Ectodermal cell (in vitro differentiated cells): Measurements from ENCODE around the gene MXI1.

Experiments used
- H3K27ac ChIP-seq: 2 replicates; pipeline ENCODE4 v1.7.0; 2013; ENCODE audit warnings: mild to moderate bottlenecking, low read depth, low read length; ENCODE audit not compliant: insufficient read depth, poor library complexity, severe bottlenecking
- H3K27me3 ChIP-seq: 2 replicates; pipeline ENCODE4 v1.7.0; 2013; ENCODE audit warnings: mild to moderate bottlenecking, low read length; ENCODE audit not compliant: insufficient read depth, control insufficient read depth, poor library complexity, severe bottlenecking
- H3K36me3 ChIP-seq: one replicate; pipeline ENCODE4 v1.7.0; 2013; ENCODE audit warnings: low read length; ENCODE audit not compliant: control insufficient read depth, insufficient read depth
- H3K4me1 ChIP-seq: one replicate; pipeline ENCODE4 v1.7.0; 2013; ENCODE audit warnings: low read length; ENCODE audit not compliant: control insufficient read depth, insufficient read depth
- H3K4me3 ChIP-seq: 2 replicates; pipeline ENCODE4 v1.7.0; 2013; ENCODE audit warnings: low read depth, low read length, control low read depth; ENCODE audit not compliant: insufficient read depth
- H3K9me3 ChIP-seq: 2 replicates; pipeline ENCODE4 v1.7.0; 2013; ENCODE audit warnings: mild to moderate bottlenecking, low read length, moderate library complexity; ENCODE audit not compliant: control insufficient read depth
- WGBS, 2 experiments: methylation state at CpG; one replicate each; pipeline ENCODE4 v1.1.7; 2013; ENCODE audit warnings: missing lambda C conversion rate in 2 of 2; 5-methylcytosine and 5-hydroxymethylcytosine counted together

MXI1 gene

DNA sequence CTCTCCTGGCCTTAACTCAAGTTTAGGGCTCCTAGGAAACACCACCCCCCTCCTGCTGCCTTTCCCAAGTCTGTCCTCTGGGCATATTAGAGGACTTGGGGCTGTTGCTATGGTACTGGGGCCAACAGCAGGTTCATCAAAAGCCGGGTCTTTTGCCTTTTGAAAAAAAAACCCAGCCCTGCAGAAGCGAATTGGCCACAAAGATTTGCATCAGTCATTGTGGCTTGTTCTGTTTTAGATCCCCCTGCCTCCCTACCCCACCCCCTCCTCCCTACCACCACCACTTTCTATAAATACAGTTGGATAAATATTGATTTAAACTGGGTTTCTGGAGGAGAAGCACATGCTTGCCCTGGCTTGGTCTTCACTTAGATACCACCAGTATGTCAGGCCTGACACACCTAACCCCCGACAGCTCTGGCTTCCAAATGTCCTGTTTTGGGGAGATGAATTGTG is 7.0 kb downstream of the MXI1 start:
- no peak overlapping the region for H3K27ac ChIP-seq
- H3K4me3 ChIP-seq: no peak overlapping the region
- no peaks in the 10 kb centered on the region for H3K4me1 ChIP-seq
- H3K36me3 ChIP-seq: no peaks in the 10 kb centered on the region
- no peaks in the 10 kb centered on the region for H3K9me3 ChIP-seq
- peaks cover 45% of the 10 kb centered on the region for H3K27me3 ChIP-seq
- 65 to 73% methylated on average over 3 of the region's 3 CpGs for WGBS, 2 experiments

DNA sequence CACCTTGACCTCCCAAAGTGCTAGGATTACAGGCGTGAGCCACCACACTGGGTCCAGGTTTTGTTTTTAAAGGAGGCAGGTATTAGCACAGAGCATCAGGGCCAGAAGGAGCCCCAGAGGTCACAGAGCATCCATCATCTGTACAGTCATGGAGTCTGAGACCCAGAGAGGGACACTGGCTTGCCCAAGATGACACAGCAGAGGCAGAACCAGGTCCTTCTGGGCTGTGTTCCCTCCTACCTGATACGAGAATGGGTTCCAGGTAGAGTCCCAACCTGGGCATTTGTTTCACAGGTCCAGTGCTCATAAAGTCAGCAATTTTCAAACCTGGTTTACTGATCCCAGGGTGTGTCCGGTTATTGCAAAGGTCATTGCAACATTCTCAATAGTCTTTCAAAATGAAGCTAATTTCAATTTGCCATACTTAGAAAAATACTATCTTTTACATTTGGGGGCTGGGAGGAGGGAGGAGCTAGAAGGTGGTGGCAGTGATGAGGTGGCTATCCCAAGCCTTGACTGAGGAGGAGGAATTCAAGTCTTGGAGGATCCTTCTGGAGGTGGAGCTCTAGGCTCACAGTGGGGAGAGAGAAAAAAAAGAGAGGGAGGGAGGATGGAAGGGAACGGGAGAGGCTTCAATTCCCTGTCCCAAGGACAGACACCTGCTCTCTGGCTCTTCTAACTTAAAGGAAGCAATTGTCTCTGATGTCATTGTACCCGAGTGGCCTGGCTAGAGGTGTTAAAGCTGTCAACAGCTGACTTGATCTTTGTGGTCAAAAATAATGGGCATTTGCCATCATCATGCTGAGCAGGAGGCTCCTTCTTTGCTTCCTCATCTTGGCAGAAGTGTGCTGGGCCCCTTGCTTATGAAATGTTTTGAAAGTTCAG is 8.1 kb downstream of the MXI1 start:
- H3K9me3 ChIP-seq: no peaks in the 10 kb centered on the region
- WGBS, 2 experiments: 71% methylated on average over 5 of the region's 5 CpGs

DNA sequence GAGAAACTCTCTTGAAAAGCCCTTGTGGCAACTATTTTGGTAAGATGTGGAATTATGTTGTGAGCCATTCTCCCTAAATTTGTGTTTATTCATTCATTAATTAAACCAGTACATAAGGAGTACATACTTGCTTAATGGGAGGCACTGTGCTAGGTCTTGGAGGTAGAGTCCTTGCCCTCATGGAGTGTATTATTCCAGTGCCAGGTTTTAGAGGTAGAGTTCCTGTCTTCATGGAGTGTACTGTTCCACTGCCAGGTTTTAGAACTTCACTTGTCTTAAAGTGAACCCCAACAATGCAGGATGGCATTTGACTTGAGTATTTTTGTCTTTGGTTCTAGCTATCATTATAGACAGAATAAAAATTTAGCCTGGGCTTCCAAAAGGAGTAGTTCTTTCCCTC is 8.8 kb downstream of the MXI1 start:
- H3K4me1 ChIP-seq: peaks cover 8% of the 10 kb centered on the region
- H3K27ac ChIP-seq: no peak overlapping the region
- no peaks in the 10 kb centered on the region for H3K36me3 ChIP-seq
- peaks cover 27% of the 10 kb centered on the region for H3K27me3 ChIP-seq
- no peak overlapping the region for H3K4me3 ChIP-seq
- no peaks in the 10 kb centered on the region for H3K9me3 ChIP-seq

More for the DNA sequence above, 8.1 kb downstream of the MXI1 start:
- Histone ChIP-seq H3K36me3 (no peaks in the 10 kb centered on the region), H3K4me1 (peaks cover 6% of the 10 kb centered on the region), H3K4me3 (no peak overlapping the region), H3K27me3 (peaks cover 33% of the 10 kb centered on the region), H3K27ac (no peak overlapping the region)

DNA sequence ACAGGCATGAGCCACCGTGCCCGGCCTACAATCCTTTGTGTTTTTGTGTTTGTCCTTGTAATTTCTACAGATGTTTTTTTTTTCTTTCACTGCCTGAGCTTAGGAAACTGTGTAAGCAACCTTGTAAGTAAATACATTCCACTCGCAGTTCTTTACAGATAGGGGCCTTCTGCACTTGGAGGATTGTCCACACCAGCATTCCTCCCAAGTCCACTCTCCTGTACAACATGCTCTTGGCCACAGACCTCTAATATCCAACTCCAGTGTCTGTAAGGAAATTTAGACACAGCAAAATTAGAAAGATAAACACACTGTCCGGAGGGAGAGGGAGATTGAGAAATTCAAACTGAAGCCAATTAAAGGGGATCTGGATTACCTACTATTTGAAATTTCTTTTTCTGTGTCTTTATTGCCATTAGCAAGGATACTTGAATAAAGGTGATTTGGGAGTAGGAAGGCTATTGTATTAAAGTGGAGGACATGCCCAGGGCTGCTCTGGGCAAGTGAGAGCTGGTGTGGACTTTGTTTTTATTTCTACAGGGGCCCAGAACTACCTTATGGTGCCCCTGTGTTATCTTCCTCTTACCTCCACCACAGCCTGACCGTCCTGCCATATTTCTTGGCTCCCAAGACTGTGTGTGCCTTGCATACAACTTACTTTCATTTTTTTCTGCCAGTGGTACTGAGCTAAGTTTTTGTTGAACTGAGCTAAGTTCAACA is 9.7 kb downstream of the MXI1 start:
- Histone ChIP-seq H3K4me1 (peaks cover 16% of the 10 kb centered on the region), H3K9me3 (no peaks in the 10 kb centered on the region), H3K27me3 (peaks cover 27% of the 10 kb centered on the region), H3K36me3 (no peaks in the 10 kb centered on the region), H3K27ac (no peak overlapping the region), H3K4me3 (no peak overlapping the region)
- WGBS, 2 experiments: 89 to 94% methylated on average over 5 of the region's 5 CpGs

DNA sequence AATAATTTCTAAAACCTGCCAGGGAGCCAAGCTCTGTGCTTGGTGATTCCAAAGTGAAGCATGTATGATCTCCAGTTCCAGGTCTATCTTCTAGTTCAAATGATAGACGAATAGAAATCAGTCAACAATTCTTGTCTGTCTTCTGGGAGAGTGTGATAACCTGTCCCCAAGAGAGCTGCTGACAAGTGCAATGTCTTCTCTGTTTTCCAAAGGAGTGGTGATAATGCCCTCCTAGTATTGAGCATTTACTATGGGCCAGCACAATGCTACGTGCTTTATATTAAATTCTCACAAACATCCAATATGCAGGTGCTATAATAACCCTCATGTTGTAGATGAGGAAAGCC is 10.2 kb downstream of the MXI1 start:
- no peak overlapping the region for H3K4me3 ChIP-seq
- H3K9me3 ChIP-seq: no peaks in the 10 kb centered on the region
- no peak overlapping the region for H3K27ac ChIP-seq
- H3K27me3 ChIP-seq: peaks cover 23% of the 10 kb centered on the region
- 87 to 94% methylated on average over 2 of the region's 2 CpGs for WGBS, 2 experiments
- H3K36me3 ChIP-seq: no peaks in the 10 kb centered on the region
- peaks cover 17% of the 10 kb centered on the region for H3K4me1 ChIP-seq

DNA sequence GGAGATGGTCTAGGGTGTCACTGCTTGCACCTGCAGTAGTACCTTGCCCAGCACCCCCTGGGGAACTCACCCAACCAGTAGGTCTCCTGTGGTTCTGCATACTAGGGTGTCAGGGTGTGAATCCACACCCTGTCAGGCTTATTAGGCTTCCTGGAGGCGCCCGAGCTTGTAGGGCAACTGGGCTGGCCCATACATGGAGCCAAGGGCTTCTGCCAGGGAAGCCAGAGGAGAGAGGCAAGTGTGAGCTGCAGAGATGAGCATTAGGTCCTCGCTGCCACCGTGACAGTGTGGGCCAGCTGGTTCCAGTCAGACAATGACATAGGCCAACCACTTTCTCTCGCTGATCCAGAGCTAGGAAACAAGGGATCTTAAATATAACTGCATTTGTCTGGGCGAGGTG is 11.2 kb downstream of the MXI1 start:
- H3K27ac ChIP-seq: no peak overlapping the region
- H3K4me1 ChIP-seq: peaks cover 17% of the 10 kb centered on the region
- H3K36me3 ChIP-seq: no peaks in the 10 kb centered on the region
- H3K27me3 ChIP-seq: peaks cover 13% of the 10 kb centered on the region
- H3K4me3 ChIP-seq: no peak overlapping the region
- WGBS, 2 experiments: 87 to 90% methylated on average over 6 of the region's 6 CpGs
- H3K9me3 ChIP-seq: no peaks in the 10 kb centered on the region

DNA sequence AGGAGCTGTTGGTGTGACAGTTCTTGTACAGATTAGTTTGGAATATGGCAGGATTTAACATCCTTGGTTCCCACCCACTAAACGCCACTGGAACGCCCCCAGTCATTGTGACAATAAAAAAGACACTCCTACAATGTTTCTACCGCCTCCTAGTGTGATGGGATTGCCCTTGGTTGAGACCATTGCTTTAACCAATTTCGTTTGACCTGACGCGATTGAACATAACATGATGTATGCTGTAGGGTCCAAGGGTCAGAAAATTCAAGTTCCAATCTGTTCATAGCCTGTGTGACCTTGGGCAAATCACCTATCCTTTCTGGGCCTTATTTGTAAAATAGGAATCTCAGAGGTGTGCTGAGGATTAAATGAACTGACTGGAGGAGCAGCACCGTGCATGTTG is 12.5 kb downstream of the MXI1 start:
- WGBS, 2 experiments: 81 to 84% methylated on average over 7 of the region's 7 CpGs
- H3K27me3 ChIP-seq: peaks cover 10% of the 10 kb centered on the region
- H3K4me1 ChIP-seq: peaks cover 17% of the 10 kb centered on the region
- no peak overlapping the region for H3K4me3 ChIP-seq
- no peaks in the 10 kb centered on the region for H3K9me3 ChIP-seq
- H3K36me3 ChIP-seq: no peaks in the 10 kb centered on the region
- H3K27ac ChIP-seq: no peak overlapping the region

DNA sequence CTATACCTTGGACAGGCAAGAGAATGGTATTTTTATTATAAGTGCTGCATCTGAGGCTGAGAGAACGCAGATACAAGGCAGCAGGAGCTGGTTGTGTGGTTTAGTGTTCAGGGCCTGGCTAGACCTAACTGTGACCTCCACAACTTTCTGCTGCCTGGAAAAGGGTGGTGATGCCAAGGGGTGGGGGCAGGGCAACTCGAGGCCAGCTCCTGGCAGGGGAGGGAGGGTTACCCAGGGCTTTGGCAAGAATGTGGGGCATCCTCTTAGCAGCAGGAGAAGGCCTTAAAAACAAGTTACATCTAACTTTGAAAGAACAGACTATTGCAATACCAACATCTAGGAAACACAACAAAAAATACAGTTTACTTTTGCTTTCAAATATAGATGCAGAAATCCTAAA is 13.0 kb downstream of the MXI1 start:
- peaks cover 10% of the 10 kb centered on the region for H3K27me3 ChIP-seq
- H3K36me3 ChIP-seq: no peaks in the 10 kb centered on the region
- H3K9me3 ChIP-seq: no peaks in the 10 kb centered on the region
- H3K4me1 ChIP-seq: peaks cover 17% of the 10 kb centered on the region
- H3K27ac ChIP-seq: no peak overlapping the region
- 81 to 82% methylated on average over 2 of the region's 2 CpGs for WGBS, 2 experiments
- no peak overlapping the region for H3K4me3 ChIP-seq

DNA sequence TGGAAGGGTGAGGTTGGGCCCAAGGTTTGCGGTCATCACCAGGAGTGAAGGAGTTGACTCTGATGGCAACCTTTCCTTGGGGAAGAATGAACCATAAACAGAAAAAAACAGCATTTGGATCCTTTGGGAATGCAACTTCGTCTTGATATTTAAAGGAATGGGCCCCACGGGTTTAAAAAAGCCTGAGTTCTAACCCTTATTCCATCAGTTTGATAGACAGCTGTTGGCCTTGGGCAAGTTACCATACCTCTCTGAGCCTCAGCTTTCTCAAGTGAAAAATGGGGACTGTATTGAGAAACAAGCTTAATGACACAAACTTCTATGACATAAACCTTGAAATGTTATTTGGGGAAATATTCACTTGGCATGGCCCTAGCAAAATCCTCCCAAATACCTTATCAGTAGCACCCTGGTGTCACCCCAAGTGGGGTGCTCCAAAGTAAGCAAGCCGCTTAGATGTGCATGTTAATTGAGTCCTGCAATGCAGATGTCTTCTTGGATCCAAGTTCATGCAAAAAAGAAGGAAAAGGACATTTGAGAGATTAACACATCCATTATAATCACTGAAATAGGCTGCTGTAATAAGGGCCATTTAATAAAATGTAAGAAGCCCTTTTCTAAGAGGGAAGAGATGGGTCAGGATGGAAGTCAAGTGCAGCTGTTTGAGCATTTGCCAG is 13.8 kb downstream of the MXI1 start:
- Histone ChIP-seq H3K4me3 (no peak overlapping the region), H3K27ac (no peak overlapping the region)
- WGBS, 2 experiments: 78 to 79% methylated on average over 4 of the region's 4 CpGs

DNA sequence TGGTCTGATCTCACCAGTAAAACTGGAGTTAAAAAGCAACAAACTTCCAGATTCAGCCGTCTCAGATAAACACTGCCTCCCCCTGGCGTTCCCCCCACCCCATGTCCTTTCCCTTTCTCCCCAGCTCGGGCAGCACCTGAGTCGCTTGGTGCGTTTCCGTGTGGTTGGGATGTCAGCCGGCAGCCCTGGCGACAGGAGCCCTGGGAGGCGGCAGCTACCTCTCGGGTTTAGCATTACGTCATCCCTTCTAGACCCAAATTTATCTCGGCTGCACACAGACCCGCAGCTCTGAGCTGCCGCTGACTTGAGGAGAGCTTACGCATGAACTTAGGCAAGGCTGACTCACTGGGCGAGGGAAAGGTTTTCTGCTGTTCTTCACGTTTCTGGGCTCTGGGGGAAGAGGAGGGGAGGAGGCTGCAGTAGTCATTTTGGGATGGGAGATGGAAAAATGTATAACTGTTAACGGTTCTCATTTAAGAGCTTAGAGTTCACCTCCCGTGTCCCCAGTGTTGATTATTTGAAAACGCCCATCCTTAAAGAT is 14.4 kb downstream of the MXI1 start:
- 17 to 19% methylated on average over 20 of the region's 20 CpGs for WGBS, 2 experiments
- H3K27me3 ChIP-seq: peaks cover 10% of the 10 kb centered on the region
- H3K27ac ChIP-seq: no peak overlapping the region
- H3K9me3 ChIP-seq: no peaks in the 10 kb centered on the region
- peaks cover 17% of the 10 kb centered on the region for H3K4me1 ChIP-seq
- no peak overlapping the region for H3K4me3 ChIP-seq
- no peaks in the 10 kb centered on the region for H3K36me3 ChIP-seq

More for the DNA sequence above, 13.8 kb downstream of the MXI1 start:
- Histone ChIP-seq H3K4me1 (peaks cover 17% of the 10 kb centered on the region), H3K9me3 (no peaks in the 10 kb centered on the region), H3K27me3 (peaks cover 10% of the 10 kb centered on the region), H3K36me3 (no peaks in the 10 kb centered on the region)
